Activated gamma-delta T cell treated with anti-CD3 and anti-CD28 coated beads, Interleukin-2, amount 50 U/mL, for 16 hours (primary cell): ENCODE results near the gene PCSK2.

Source experiments
- DNase-seq: peaks from one replicate; pipeline ENCODE4 v3.0.0-alpha.2; 2020; ENCODE audit warnings: low read depth

The PCSK2 gene

GRCh38 chr20:17334932-17335331 lies 108.1 kb downstream of the PCSK2 start:
- DNase-seq, result no peak

GRCh38 chr20:17339000-17339399 lies 112.2 kb downstream of the PCSK2 start:
- DNase-seq, result no peak

- DNase-seq, result no peak
These were observed 116.3 kb downstream of the PCSK2 start for GRCh38 chr20:17343091-17343490.

- no peak for DNase-seq
These were observed 117.0 kb downstream of the PCSK2 start for GRCh38 chr20:17343656-17344452.

GRCh38 chr20:17344790-17345189 lies 118.0 kb downstream of the PCSK2 start:
- no peak for DNase-seq

- no peak for DNase-seq
These were observed 118.5 kb downstream of the PCSK2 start for GRCh38 chr20:17345321-17345720.

GRCh38 chr20:17350321-17350720 lies 123.5 kb downstream of the PCSK2 start:
- no peak for DNase-seq

- no peak for DNase-seq
These were observed 130.4 kb downstream of the PCSK2 start for GRCh38 chr20:17357238-17357637.

- no peak for DNase-seq
These were observed 132.0 kb downstream of the PCSK2 start for GRCh38 chr20:17358854-17359253.

- DNase-seq, result no peak
These were observed 137.8 kb downstream of the PCSK2 start for GRCh38 chr20:17364681-17365080.

GRCh38 chr20:17365831-17366230 lies 139.0 kb downstream of the PCSK2 start:
- DNase-seq, result no peak

GRCh38 chr20:17369506-17369905 lies 142.7 kb downstream of the PCSK2 start:
- DNase-seq, result no peak

- DNase-seq, result no peak
These were observed 146.1 kb downstream of the PCSK2 start for GRCh38 chr20:17372806-17373440.

- DNase-seq, result no peak
These were observed 147.2 kb downstream of the PCSK2 start for GRCh38 chr20:17374086-17374485.

GRCh38 chr20:17376031-17376430 lies 149.2 kb downstream of the PCSK2 start:
- no peak for DNase-seq

- DNase-seq, result no peak
These were observed 150.4 kb downstream of the PCSK2 start for GRCh38 chr20:17377231-17377630.

- no peak for DNase-seq
These were observed 152.8 kb downstream of the PCSK2 start for GRCh38 chr20:17379651-17380050.

GRCh38 chr20:17380801-17381200 lies 154.0 kb downstream of the PCSK2 start:
- no peak for DNase-seq

GRCh38 chr20:17381724-17382123 lies 154.9 kb downstream of the PCSK2 start:
- DNase-seq, result no peak

GRCh38 chr20:17385798-17386197 lies 159.0 kb downstream of the PCSK2 start:
- no peak for DNase-seq

GRCh38 chr20:17390655-17391054 lies 163.8 kb downstream of the PCSK2 start:
- no peak for DNase-seq

- no peak for DNase-seq
These were observed 164.4 kb downstream of the PCSK2 start for GRCh38 chr20:17391127-17391771.

- no peak for DNase-seq
These were observed 167.6 kb downstream of the PCSK2 start for GRCh38 chr20:17394411-17394810.
